Measurements from ENCODE around the gene TPPP. TPM values are rescaled to one million over a fixed set of nuclear protein-coding genes. Genes with fewer than 3 reads are reported as not detected.

TPPP gene
- total and polyA plus RNA-seq, 2 donors (not counting 1 experiment from before 2014, with no cell fraction given), result 0.06 TPM; not detected in 1

- WGBS (ENCODE audit: insufficient coverage), result 81% methylated on average over 24 of the region's 33 CpGs
- TF ChIP-seq CTCF (IDR thresholded peaks at IDR 0.05) (no peak), EZH2 (IDR thresholded peaks at IDR 0.05; ENCODE audit: borderline replicate concordance, insufficient read depth, low read depth, low read length, poor library complexity, severe bottlenecking) (no peak)
- no peaks in the 10 kb centered on the region for H3K9me3 Mint-ChIP-seq (ENCODE audit: insufficient read depth)
- peaks cover 5% of the 10 kb centered on the region for H3K27me3 Mint-ChIP-seq
- Histone ChIP-seq H4K20me1 (ENCODE audit: control insufficient read depth, insufficient read depth, low read length, poor library complexity, severe bottlenecking) (no peaks in the 10 kb centered on the region), H3K27me3 (replicated peaks in 1 of 4; ENCODE audit: control extremely low read depth in 1 of 4, control insufficient read depth in 3 of 4, insufficient read depth in 4 of 4, low read length in 3 of 4) (peaks cover 0 to 35% (median 5%) of the 10 kb centered on the region in 4 experiments), H2AFZ (ENCODE audit: insufficient read depth, low read depth, low read length, poor library complexity, severe bottlenecking) (no peak overlapping the region), H3K4me1 (ENCODE audit: control insufficient read depth in 2 of 2, insufficient read depth in 2 of 2, low read length in 2 of 2) (peaks cover 22 to 23% of the 10 kb centered on the region in 2 donors), H3K27ac (ENCODE audit: low read length in 2 of 2) (no peak overlapping the region), H3K9ac (ENCODE audit: low read length) (no peak overlapping the region), H3K9me3 (ENCODE audit: control extremely low read depth in 1 of 3, control insufficient read depth in 2 of 3, insufficient read depth in 1 of 3, low read length in 2 of 3) (peaks cover 0 to 11% (median 0%) of the 10 kb centered on the region in 3 donors), H3K36me3 (replicated peaks in 1 of 2; ENCODE audit: control extremely low read depth in 1 of 2, control insufficient read depth in 1 of 2, extremely low read depth in 1 of 2, insufficient read depth in 2 of 2, low read length in 1 of 2) (no peaks in the 10 kb centered on the region), H3K4me2 (replicated peaks; ENCODE audit: low read depth, low read length, poor library complexity, severe bottlenecking) (no peak overlapping the region), H3K4me3 (ENCODE audit: control extremely low read depth in 1 of 5, extremely low read depth in 1 of 5, insufficient read depth in 1 of 5, low read depth in 2 of 5, low read length in 4 of 5) (no peak overlapping the region), H3K79me2 (ENCODE audit: control insufficient read depth, insufficient read depth, low read length) (no peaks in the 10 kb centered on the region)
- CTCF ChIA-PET, result interaction anchor here (5.3 kb wide), 1 partner anchor 232 kb away, joined by 63 read pairs; no protein-coding TSS in a partner anchor
- H3K4me1 Mint-ChIP-seq, result peaks cover 12% of the 10 kb centered on the region
- H3K4me3 Mint-ChIP-seq, result no peak overlapping the region
- intact Hi-C loops (cut with micrococcal nuclease), result loop anchor here (2.0 kb wide), 1 partner anchor 232 kb away; no protein-coding TSS in a partner anchor
- no peak for ATAC-seq (ENCODE audit: low read depth)
- no peak overlapping the region for H3K27ac Mint-ChIP-seq
- POLR2A ChIA-PET, result no interaction called here
- no peak for DNase-seq
These were observed 22.5 kb downstream of the TPPP start for GRCh38 chr5:670396-671270.

Measured in B cell (primary cell).